Keratinocyte (primary cell): ENCODE results near the gene LYRM2. TPM values are rescaled to one million over a fixed set of nuclear protein-coding genes. Genes with fewer than 3 reads are reported as not detected.

Experiments used
- DNase-seq: peaks from one replicate; pipeline ENCODE4 v3.0.0-alpha.2; 2011; ENCODE audit warnings: low read depth, missing footprints, low spot score
- FAIRE-seq: peaks from 2 replicates; lab custom pipeline; 2011; peaks lifted over from hg19 to GRCh38; lab: Jason Lieb, UNC
- H2AFZ ChIP-seq: 2 replicates; pipeline ENCODE4 v1.6.0; 2012; ENCODE audit warnings: low read length, control low read depth, inconsistent platforms; ENCODE audit not compliant: control insufficient read depth
- H3K27ac ChIP-seq: 2 replicates; pipeline ENCODE4 v1.5.1; 2011; ENCODE audit warnings: low read length; ENCODE audit not compliant: control insufficient read depth, insufficient read depth
- H3K27me3 ChIP-seq: 3 replicates; pipeline ENCODE4 v1.6.0; 2011; ENCODE audit warnings: low read length; ENCODE audit not compliant: control insufficient read depth, insufficient read depth; ENCODE audit errors: extremely low read depth
- H3K36me3 ChIP-seq, 2 experiments: 2 replicates in 1 of 2; 3 replicates in 1 of 2; pipeline ENCODE4 v1.5.1; 2011; ENCODE audit warnings: low read length in 2 of 2, mild to moderate bottlenecking in 1 of 2; ENCODE audit not compliant: control insufficient read depth in 2 of 2, insufficient read depth in 2 of 2; ENCODE audit errors: extremely low read depth in 1 of 2
- H3K4me1 ChIP-seq: 3 replicates; pipeline ENCODE4 v1.5.1; 2011; ENCODE audit warnings: low read length; ENCODE audit not compliant: control insufficient read depth, insufficient read depth; ENCODE audit errors: extremely low read depth
- H3K4me2 ChIP-seq: 3 replicates; pipeline ENCODE4 v1.6.0; 2011; ENCODE audit warnings: low read depth, low read length; ENCODE audit not compliant: control insufficient read depth, insufficient read depth; ENCODE audit errors: extremely low read depth
- H3K4me3 ChIP-seq, 3 experiments: fragments of 200-600 bp in 1 of 3; sonication (generic) in 1 of 3; 2 replicates in 2 of 3; 3 replicates in 1 of 3; pipeline ENCODE4 v1.5.1; 2011 to 2016; ENCODE audit warnings: low read length in 3 of 3, mild to moderate bottlenecking in 3 of 3, control low read depth in 2 of 3, inconsistent platforms in 1 of 3, low read depth in 1 of 3, mixed read lengths in 1 of 3, mixed run types in 1 of 3, moderate library complexity in 1 of 3; ENCODE audit not compliant: control insufficient read depth in 2 of 3, insufficient read depth in 2 of 3; ENCODE audit errors: extremely low read depth in 1 of 3
- H3K79me2 ChIP-seq: 2 replicates; pipeline ENCODE4 v1.6.0; 2012; ENCODE audit warnings: low read length; ENCODE audit not compliant: control insufficient read depth, insufficient read depth
- H3K9ac ChIP-seq: 3 replicates; pipeline ENCODE4 v1.6.0; 2011; ENCODE audit warnings: low read length; ENCODE audit not compliant: control insufficient read depth, insufficient read depth; ENCODE audit errors: extremely low read depth
- H3K9me1 ChIP-seq: 3 replicates; pipeline ENCODE4 v1.6.0; 2011; ENCODE audit warnings: low read length; ENCODE audit not compliant: control insufficient read depth, insufficient read depth; ENCODE audit errors: extremely low read depth
- H3K9me3 ChIP-seq: 2 replicates; pipeline ENCODE4 v1.5.1; 2012; ENCODE audit warnings: low read depth, low read length; ENCODE audit not compliant: control insufficient read depth
- H4K20me1 ChIP-seq: 3 replicates; pipeline ENCODE4 v1.6.0; 2011; ENCODE audit warnings: low read length; ENCODE audit not compliant: control insufficient read depth, insufficient read depth; ENCODE audit errors: extremely low read depth
- CTCF ChIP-seq, 3 experiments: IDR thresholded peaks in 1 of 3; conservative IDR thresholded peaks in 1 of 3; optimal IDR thresholded peaks in 1 of 3; 2 replicates in 2 of 3; 3 replicates in 1 of 3; pipeline versions ENCODE3 to v1.5.1; 2011; ENCODE audit warnings: low read length in 3 of 3, mild to moderate bottlenecking in 3 of 3, moderate library complexity in 2 of 3, control low read depth in 1 of 3, inconsistent platforms in 1 of 3; ENCODE audit not compliant: insufficient read depth in 2 of 3; ENCODE audit errors: extremely low read depth in 1 of 3
- EZH2 ChIP-seq: IDR thresholded peaks from one replicate; pipeline ENCODE4 v1.6.1; 2012; ENCODE audit warnings: inconsistent platforms, mild to moderate bottlenecking, low read length, moderate library complexity
- dilution Hi-C: fragments of 300-500 bp; cut with MboI; formaldehyde crosslinking; loops from one replicate; pipeline ENCODE4 v1.7.0; 2020; ENCODE audit warnings: low sequenced_read_pairs; ENCODE audit not compliant: extremely low pct_ligation_motif_present
- polyA plus RNA-seq, 5 experiments: library from polyadenylated mRNA; depleted of rRNA in 3 of 5; stranded (reverse) in 3 of 5; stranded (forward) in 1 of 5; unstranded in 1 of 5; fragments of >200 nt; gene quantifications; 1 replicate in 1 of 5; 2 replicates in 3 of 5; 3 replicates in 1 of 5; pipeline versions ENCODE4 v1.2.1 to v1.2.3, GENCODE V29; 2011 to 2012; ENCODE audit warnings: missing spikeins in 2 of 5, low read depth in 1 of 5, low replicate concordance in 1 of 5

The LYRM2 gene
- polyA plus RNA-seq, 1 donor (not counting 4 experiments of a cell fraction or from before 2014, with no cell fraction given) = 43.0 TPM

GRCh38 chr6:89644864-89645263 lies 6.3 kb upstream of the LYRM2 start:
- Histone ChIP-seq H3K36me3 (peaks cover 19 to 20% of the 10 kb centered on the region in 2 experiments), H3K9me1 (no peaks in the 10 kb centered on the region), H3K4me2 (no peak overlapping the region)

GRCh38 chr6:89643406-89643805 lies 4.9 kb upstream of the LYRM2 start:
- TF ChIP-seq CTCF (optimal IDR thresholded peaks at IDR 0.05 in 1 of 3, IDR thresholded peaks at IDR 0.05 in 1 of 3, conservative IDR thresholded peaks at IDR 0.05 in 1 of 3; ENCODE audit: extremely low read depth in 1 of 3, insufficient read depth in 2 of 3, low read length in 3 of 3) = no peak
- TF ChIP-seq EZH2 = no peak
- DNase-seq = no peak

More at GRCh38 chr6:89644864-89645263, 6.3 kb upstream of the LYRM2 start:
- Histone ChIP-seq H3K9ac (no peak overlapping the region), H3K79me2 (no peaks in the 10 kb centered on the region), H2AFZ (no peak overlapping the region), H3K4me3 (no peak overlapping the region), H3K9me3 (no peaks in the 10 kb centered on the region), H4K20me1 (no peaks in the 10 kb centered on the region), H3K27me3 (no peaks in the 10 kb centered on the region), H3K4me1 (peaks cover 8% of the 10 kb centered on the region), H3K27ac (no peak overlapping the region)
- dilution Hi-C loops = no loop called here
- no peak for TF ChIP-seq CTCF (optimal IDR thresholded peaks at IDR 0.05 in 1 of 3, IDR thresholded peaks at IDR 0.05 in 1 of 3, conservative IDR thresholded peaks at IDR 0.05 in 1 of 3; ENCODE audit: extremely low read depth in 1 of 3, insufficient read depth in 2 of 3, low read length in 3 of 3)
- no peak for TF ChIP-seq EZH2
- no peak for DNase-seq
- no peak for FAIRE-seq

More at GRCh38 chr6:89643406-89643805, 4.9 kb upstream of the LYRM2 start:
- H3K27me3 ChIP-seq = no peaks in the 10 kb centered on the region
- peaks cover 17 to 18% of the 10 kb centered on the region in 2 experiments for H3K36me3 ChIP-seq
- no peaks in the 10 kb centered on the region for H4K20me1 ChIP-seq
- peaks cover 15% of the 10 kb centered on the region for H3K4me1 ChIP-seq
- no peak overlapping the region for H3K4me2 ChIP-seq
- no peak overlapping the region for H3K4me3 ChIP-seq
- H3K9ac ChIP-seq = no peak overlapping the region
- H2AFZ ChIP-seq = no peak overlapping the region
- no peak overlapping the region for H3K27ac ChIP-seq
- H3K9me1 ChIP-seq = no peaks in the 10 kb centered on the region
- peaks cover 5% of the 10 kb centered on the region for H3K79me2 ChIP-seq
- no peak for FAIRE-seq
- no peaks in the 10 kb centered on the region for H3K9me3 ChIP-seq
- dilution Hi-C loops = no loop called here
